Liver (tissue), 9 donors: Measurements from ENCODE around the gene SPRR2B. TPM values are rescaled to one million over a fixed set of nuclear protein-coding genes. Genes with fewer than 3 reads are reported as not detected.

Source experiments
- DNase-seq: peaks from one replicate; pipeline ENCODE4 v3.0.0-alpha.2; 2017; ENCODE audit warnings: low spot score
- H3K27ac ChIP-seq, 2 donors: one replicate each; pipeline ENCODE4 v1.7.0; 2013; ENCODE audit warnings: inconsistent platforms in 2 of 2, low read length in 2 of 2, control low read depth in 1 of 2, low read depth in 1 of 2, mild to moderate bottlenecking in 1 of 2
- H3K27me3 ChIP-seq, 4 donors: one replicate each; pipeline versions ENCODE4 v1.6.1 to v1.7.0; 2013; ENCODE audit warnings: low read length in 3 of 4, inconsistent platforms in 1 of 4, mild to moderate bottlenecking in 1 of 4, moderate library complexity in 1 of 4; ENCODE audit not compliant: control insufficient read depth in 4 of 4, insufficient read depth in 4 of 4
- H3K36me3 ChIP-seq, 4 donors: one replicate each; pipeline versions ENCODE4 v1.6.1 to v1.7.0; 2013; ENCODE audit warnings: low read length in 3 of 4, mild to moderate bottlenecking in 3 of 4, low read depth in 1 of 4, moderate library complexity in 1 of 4; ENCODE audit not compliant: control insufficient read depth in 4 of 4, insufficient read depth in 3 of 4
- H3K4me1 ChIP-seq, 4 donors: one replicate each; pipeline versions ENCODE4 v1.6.1 to v1.7.0; 2013; ENCODE audit warnings: low read length in 3 of 4, mild to moderate bottlenecking in 3 of 4, moderate library complexity in 1 of 4; ENCODE audit not compliant: control insufficient read depth in 4 of 4, insufficient read depth in 4 of 4
- H3K4me3 ChIP-seq, 3 donors: one replicate each; pipeline versions ENCODE4 v1.6.1 to v1.7.0; 2013; ENCODE audit warnings: low read length in 3 of 3, control low read depth in 1 of 3, low read depth in 1 of 3, mild to moderate bottlenecking in 1 of 3
- H3K9ac ChIP-seq, 2 donors: one replicate each; pipeline ENCODE4 v1.7.0; 2013; ENCODE audit warnings: low read length in 2 of 2, mild to moderate bottlenecking in 2 of 2, moderate library complexity in 2 of 2, control low read depth in 1 of 2, low read depth in 1 of 2
- H3K9me3 ChIP-seq, 4 donors: one replicate each; pipeline versions ENCODE4 v1.6.1 to v1.7.0; 2013; ENCODE audit warnings: low read length in 3 of 4; ENCODE audit not compliant: control insufficient read depth in 4 of 4
- EGR1 ChIP-seq, 2 donors: IDR thresholded peaks; 2 replicates each; pipeline ENCODE4 v1.6.1; 2016 to 2018; ENCODE audit warnings: antibody characterized with exemption in 2 of 2, low read depth in 2 of 2
- FOXA1 ChIP-seq: IDR thresholded peaks from 2 replicates; pipeline ENCODE4 v1.6.1; 2016; ENCODE audit warnings: antibody characterized with exemption
- FOXA2 ChIP-seq: IDR thresholded peaks from 2 replicates; pipeline ENCODE4 v1.6.1; 2016; ENCODE audit warnings: antibody characterized with exemption
- GABPA ChIP-seq, 2 donors: IDR thresholded peaks in 1 of 2; conservative IDR thresholded peaks in 1 of 2; 2 replicates each; pipeline ENCODE4 v1.6.1; 2016; ENCODE audit warnings: antibody characterized with exemption in 2 of 2, mild to moderate bottlenecking in 1 of 2, moderate library complexity in 1 of 2
- HNF4A ChIP-seq, 2 donors: conservative IDR thresholded peaks; 2 replicates each; pipeline ENCODE4 v1.6.1; 2016; ENCODE audit warnings: antibody characterized with exemption in 2 of 2, mild to moderate bottlenecking in 2 of 2
- HNF4G ChIP-seq: IDR thresholded peaks from 2 replicates; pipeline ENCODE4 v1.6.1; 2016; ENCODE audit warnings: antibody characterized with exemption
- JUND ChIP-seq, 2 donors: IDR thresholded peaks; 2 replicates each; pipeline ENCODE4 v1.6.1; 2016; ENCODE audit warnings: antibody characterized with exemption in 2 of 2
- RAD21 ChIP-seq, 2 donors: IDR thresholded peaks; 2 replicates each; pipeline ENCODE4 v1.6.1; 2016; ENCODE audit warnings: antibody characterized with exemption in 2 of 2, mild to moderate bottlenecking in 2 of 2
- RXRA ChIP-seq, 2 donors: IDR thresholded peaks; 2 replicates each; pipeline ENCODE4 v1.6.1; 2017 to 2018; ENCODE audit warnings: antibody characterized with exemption in 2 of 2, mild to moderate bottlenecking in 1 of 2
- TAF1 ChIP-seq: conservative IDR thresholded peaks from 2 replicates; pipeline ENCODE4 v1.6.1; 2016; ENCODE audit warnings: antibody characterized with exemption, mild to moderate bottlenecking
- YY1 ChIP-seq: IDR thresholded peaks from 2 replicates; pipeline ENCODE4 v1.6.1; 2016; ENCODE audit warnings: antibody characterized with exemption, mild to moderate bottlenecking
- WGBS: extraction: QIAGEN DNeasy Blood & Tissue Kit; methylation state at CpG from one replicate; pipeline ENCODE4 v1.1.7; 2013; 5-methylcytosine and 5-hydroxymethylcytosine counted together
- polyA plus RNA-seq, 2 donors: library from polyadenylated mRNA; stranded (reverse) in 1 of 2; unstranded in 1 of 2; fragments of 200-250 nt in 1 of 2; fragments of >200 nt in 1 of 2; fragmentation: Nextera tagmentation in 1 of 2; extraction: Ambion mirVana in 1 of 2; gene quantifications; one replicate each; pipeline versions ENCODE4 v1.2.1 to v1.2.3, GENCODE V29; 2013 to 2015
- total RNA-seq, 2 donors: library from RNA; depleted of rRNA; stranded (reverse); fragments of >200 nt; gene quantifications; one replicate each; pipeline ENCODE4 v1.2.3, GENCODE V29; 2014
- TF ChIP-seq, protein P1 (sequence below): IDR thresholded peaks from 2 replicates; pipeline ENCODE4 v1.6.1; 2016; ENCODE audit warnings: antibody characterized with exemption
- TF ChIP-seq, protein P2 (sequence below): fragments of 150-350 bp; IDR thresholded peaks from 2 replicates; pipeline ENCODE4 v1.5.1; 2017; ENCODE audit warnings: improper control_type of control experiment, low read depth, low read length; ENCODE audit not compliant: missing input control
- TF ChIP-seq, protein P3 (sequence below): IDR thresholded peaks from 2 replicates; pipeline ENCODE4 v1.6.1; 2016; ENCODE audit warnings: antibody characterized with exemption
- TF ChIP-seq, protein P4 (sequence below): IDR thresholded peaks from 2 replicates; pipeline ENCODE4 v1.6.1; 2016; ENCODE audit warnings: antibody characterized with exemption
- TF ChIP-seq, protein P5 (sequence below): IDR thresholded peaks from 2 replicates; pipeline ENCODE4 v1.6.1; 2016; ENCODE audit warnings: antibody characterized with exemption, mild to moderate bottlenecking
- donor health status: healthy.
- donor health status: healthy.
- donor health status: healthy.
- donor health status: healthy.
- donor health status: healthy.

SPRR2B gene
- total and polyA plus RNA-seq, 4 donors = not detected

DNA sequence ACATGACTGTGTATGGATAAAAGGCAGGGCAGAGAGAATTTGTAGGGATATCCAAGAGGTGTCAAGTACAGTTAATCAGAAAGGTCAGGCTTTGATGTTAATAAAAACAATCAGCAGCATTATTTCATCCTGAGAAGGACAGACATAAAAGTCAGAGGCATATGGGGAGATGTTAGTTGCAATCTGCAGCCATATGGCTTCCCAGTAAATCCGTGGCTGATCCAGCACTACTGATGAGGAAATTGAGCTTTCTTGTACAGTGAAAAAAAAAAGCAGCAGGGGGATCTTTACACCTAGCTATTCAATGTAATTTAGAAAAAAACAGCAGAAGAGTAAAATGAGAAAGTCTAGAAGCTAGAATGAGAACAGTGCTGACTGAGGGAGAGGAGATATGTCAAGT lies 42.6 kb downstream of the SPRR2B start:
- WGBS = 64% methylated on average over 1 of the region's 1 CpG
- H3K9me3 ChIP-seq = no peaks in the 10 kb centered on the region
- TF ChIP-seq HNF4A (conservative IDR thresholded peaks at IDR 0.05) (no peak), RXRA (IDR thresholded peaks at IDR 0.05) (no peak), GABPA (IDR thresholded peaks at IDR 0.05 in 1 of 2, conservative IDR thresholded peaks at IDR 0.05 in 1 of 2) (no peak), HNF4G (no peak), FOXA1 (no peak), FOXA2 (no peak), EGR1 (IDR thresholded peaks at IDR 0.05; ENCODE audit: low read depth in 2 of 2) (no peak)
- TF ChIP-seq, protein P1, sequence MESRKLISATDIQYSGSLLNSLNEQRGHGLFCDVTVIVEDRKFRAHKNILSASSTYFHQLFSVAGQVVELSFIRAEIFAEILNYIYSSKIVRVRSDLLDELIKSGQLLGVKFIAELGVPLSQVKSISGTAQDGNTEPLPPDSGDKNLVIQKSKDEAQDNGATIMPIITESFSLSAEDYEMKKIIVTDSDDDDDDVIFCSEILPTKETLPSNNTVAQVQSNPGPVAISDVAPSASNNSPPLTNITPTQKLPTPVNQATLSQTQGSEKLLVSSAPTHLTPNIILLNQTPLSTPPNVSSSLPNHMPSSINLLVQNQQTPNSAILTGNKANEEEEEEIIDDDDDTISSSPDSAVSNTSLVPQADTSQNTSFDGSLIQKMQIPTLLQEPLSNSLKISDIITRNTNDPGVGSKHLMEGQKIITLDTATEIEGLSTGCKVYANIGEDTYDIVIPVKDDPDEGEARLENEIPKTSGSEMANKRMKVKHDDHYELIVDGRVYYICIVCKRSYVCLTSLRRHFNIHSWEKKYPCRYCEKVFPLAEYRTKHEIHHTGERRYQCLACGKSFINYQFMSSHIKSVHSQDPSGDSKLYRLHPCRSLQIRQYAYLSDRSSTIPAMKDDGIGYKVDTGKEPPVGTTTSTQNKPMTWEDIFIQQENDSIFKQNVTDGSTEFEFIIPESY = no peak
- no peaks in the 10 kb centered on the region for H3K4me1 ChIP-seq
- H3K4me3 ChIP-seq = no peak overlapping the region
- H3K9ac ChIP-seq = no peak overlapping the region
- no peak overlapping the region for H3K27ac ChIP-seq
- H3K27me3 ChIP-seq = peaks cover 0 to 5% (median 0%) of the 10 kb centered on the region in 4 donors
- H3K36me3 ChIP-seq = no peaks in the 10 kb centered on the region
- DNase-seq = no peak

DNA sequence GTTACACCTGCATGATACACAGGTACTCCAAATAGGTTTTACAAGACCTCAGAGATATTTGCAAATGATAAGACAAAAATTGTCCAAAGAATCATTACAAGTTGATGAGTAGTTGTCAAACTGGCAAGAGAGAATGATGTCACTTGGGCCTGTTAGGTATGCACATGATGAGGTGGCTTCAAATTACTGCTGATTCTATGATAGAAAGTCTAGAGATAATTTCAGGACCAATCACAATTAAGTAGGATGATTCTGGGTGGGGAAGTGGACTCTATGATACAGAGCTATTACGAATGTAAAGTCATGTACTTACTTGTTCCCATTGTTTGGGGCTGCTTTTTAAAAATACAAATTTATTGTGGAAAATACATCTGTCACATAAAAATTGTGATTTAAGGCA lies 45.6 kb downstream of the SPRR2B start:
- TF ChIP-seq FOXA1 (no peak), YY1 (no peak), TAF1 (no peak), HNF4A (conservative IDR thresholded peaks at IDR 0.05) (no peak)
- TF ChIP-seq, protein P2, sequence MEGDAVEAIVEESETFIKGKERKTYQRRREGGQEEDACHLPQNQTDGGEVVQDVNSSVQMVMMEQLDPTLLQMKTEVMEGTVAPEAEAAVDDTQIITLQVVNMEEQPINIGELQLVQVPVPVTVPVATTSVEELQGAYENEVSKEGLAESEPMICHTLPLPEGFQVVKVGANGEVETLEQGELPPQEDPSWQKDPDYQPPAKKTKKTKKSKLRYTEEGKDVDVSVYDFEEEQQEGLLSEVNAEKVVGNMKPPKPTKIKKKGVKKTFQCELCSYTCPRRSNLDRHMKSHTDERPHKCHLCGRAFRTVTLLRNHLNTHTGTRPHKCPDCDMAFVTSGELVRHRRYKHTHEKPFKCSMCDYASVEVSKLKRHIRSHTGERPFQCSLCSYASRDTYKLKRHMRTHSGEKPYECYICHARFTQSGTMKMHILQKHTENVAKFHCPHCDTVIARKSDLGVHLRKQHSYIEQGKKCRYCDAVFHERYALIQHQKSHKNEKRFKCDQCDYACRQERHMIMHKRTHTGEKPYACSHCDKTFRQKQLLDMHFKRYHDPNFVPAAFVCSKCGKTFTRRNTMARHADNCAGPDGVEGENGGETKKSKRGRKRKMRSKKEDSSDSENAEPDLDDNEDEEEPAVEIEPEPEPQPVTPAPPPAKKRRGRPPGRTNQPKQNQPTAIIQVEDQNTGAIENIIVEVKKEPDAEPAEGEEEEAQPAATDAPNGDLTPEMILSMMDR = no peak
- TF ChIP-seq, protein P3, sequence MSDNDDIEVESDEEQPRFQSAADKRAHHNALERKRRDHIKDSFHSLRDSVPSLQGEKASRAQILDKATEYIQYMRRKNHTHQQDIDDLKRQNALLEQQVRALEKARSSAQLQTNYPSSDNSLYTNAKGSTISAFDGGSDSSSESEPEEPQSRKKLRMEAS = no peak
- TF ChIP-seq, protein P4, sequence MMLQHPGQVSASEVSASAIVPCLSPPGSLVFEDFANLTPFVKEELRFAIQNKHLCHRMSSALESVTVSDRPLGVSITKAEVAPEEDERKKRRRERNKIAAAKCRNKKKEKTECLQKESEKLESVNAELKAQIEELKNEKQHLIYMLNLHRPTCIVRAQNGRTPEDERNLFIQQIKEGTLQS = no peak
- no peaks in the 10 kb centered on the region for H3K36me3 ChIP-seq

DNA sequence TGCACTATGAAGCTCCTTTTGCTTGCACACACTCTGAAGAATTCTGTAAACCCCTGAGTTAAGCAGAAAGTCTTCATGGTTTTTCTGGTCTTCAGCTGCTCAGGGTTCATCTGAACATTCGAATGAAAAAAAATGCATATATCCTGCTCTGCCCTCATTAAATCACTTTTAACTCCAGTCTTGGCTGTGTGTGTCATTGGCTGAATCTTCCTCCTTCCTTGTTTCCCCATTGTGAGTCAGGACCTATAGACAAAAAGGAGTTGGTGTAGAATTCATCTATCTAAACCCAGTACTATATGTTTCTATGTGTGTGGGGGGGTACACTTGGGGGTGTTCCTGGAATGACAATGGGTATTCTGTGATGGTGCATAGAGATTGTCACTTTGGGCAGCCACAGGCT lies 47.0 kb downstream of the SPRR2B start:
- DNase-seq = no peak
- no peaks in the 10 kb centered on the region for H3K4me1 ChIP-seq
- H3K27ac ChIP-seq = no peak overlapping the region
- H3K9me3 ChIP-seq = no peaks in the 10 kb centered on the region
- WGBS = 83% methylated on average over 1 of the region's 1 CpG
- H3K4me3 ChIP-seq = no peak overlapping the region
- no peak overlapping the region for H3K9ac ChIP-seq
- TF ChIP-seq, protein P5, sequence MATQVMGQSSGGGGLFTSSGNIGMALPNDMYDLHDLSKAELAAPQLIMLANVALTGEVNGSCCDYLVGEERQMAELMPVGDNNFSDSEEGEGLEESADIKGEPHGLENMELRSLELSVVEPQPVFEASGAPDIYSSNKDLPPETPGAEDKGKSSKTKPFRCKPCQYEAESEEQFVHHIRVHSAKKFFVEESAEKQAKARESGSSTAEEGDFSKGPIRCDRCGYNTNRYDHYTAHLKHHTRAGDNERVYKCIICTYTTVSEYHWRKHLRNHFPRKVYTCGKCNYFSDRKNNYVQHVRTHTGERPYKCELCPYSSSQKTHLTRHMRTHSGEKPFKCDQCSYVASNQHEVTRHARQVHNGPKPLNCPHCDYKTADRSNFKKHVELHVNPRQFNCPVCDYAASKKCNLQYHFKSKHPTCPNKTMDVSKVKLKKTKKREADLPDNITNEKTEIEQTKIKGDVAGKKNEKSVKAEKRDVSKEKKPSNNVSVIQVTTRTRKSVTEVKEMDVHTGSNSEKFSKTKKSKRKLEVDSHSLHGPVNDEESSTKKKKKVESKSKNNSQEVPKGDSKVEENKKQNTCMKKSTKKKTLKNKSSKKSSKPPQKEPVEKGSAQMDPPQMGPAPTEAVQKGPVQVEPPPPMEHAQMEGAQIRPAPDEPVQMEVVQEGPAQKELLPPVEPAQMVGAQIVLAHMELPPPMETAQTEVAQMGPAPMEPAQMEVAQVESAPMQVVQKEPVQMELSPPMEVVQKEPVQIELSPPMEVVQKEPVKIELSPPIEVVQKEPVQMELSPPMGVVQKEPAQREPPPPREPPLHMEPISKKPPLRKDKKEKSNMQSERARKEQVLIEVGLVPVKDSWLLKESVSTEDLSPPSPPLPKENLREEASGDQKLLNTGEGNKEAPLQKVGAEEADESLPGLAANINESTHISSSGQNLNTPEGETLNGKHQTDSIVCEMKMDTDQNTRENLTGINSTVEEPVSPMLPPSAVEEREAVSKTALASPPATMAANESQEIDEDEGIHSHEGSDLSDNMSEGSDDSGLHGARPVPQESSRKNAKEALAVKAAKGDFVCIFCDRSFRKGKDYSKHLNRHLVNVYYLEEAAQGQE = no peak
- no peak for TF ChIP-seq EGR1 (IDR thresholded peaks at IDR 0.05; ENCODE audit: low read depth in 2 of 2)
- no peak for TF ChIP-seq TAF1
- TF ChIP-seq RXRA (IDR thresholded peaks at IDR 0.05) = no peak
- no peak for TF ChIP-seq HNF4A (conservative IDR thresholded peaks at IDR 0.05)
- no peak for TF ChIP-seq FOXA1
- no peak for TF ChIP-seq JUND (IDR thresholded peaks at IDR 0.05)
- TF ChIP-seq RAD21 (IDR thresholded peaks at IDR 0.05) = no peak
- TF ChIP-seq, protein P1 = no peak
- no peak for TF ChIP-seq HNF4G
- no peaks in the 10 kb centered on the region for H3K36me3 ChIP-seq
- no peaks in the 10 kb centered on the region for H3K27me3 ChIP-seq

More for the DNA sequence above, 45.6 kb downstream of the SPRR2B start:
- Histone ChIP-seq H3K9ac (no peak overlapping the region), H3K27ac (no peak overlapping the region), H3K9me3 (no peaks in the 10 kb centered on the region), H3K4me3 (no peak overlapping the region), H3K27me3 (no peaks in the 10 kb centered on the region), H3K4me1 (no peaks in the 10 kb centered on the region)
- 73% methylated on average over 1 of the region's 1 CpG for WGBS
- no peak for DNase-seq
